HG02852 (cell line): Measurements from ENCODE around the gene DPP10.

Experiments used
- ATAC-seq: cut with Tn5 transposase; IDR thresholded peaks from one replicate; pipeline ENCODE4 v1.9.1; 2021; ENCODE audit warnings: mild to moderate bottlenecking, moderate library complexity; ENCODE audit not compliant: unreplicated experiment

Gene DPP10

GRCh38 chr2:115201386-115201785 lies 758.9 kb downstream of the DPP10 start:
- ATAC-seq: no peak

- ATAC-seq: no peak
Measured at GRCh38 chr2:115208493-115209164, 766.2 kb downstream of the DPP10 start.

GRCh38 chr2:115214050-115214449 lies 771.6 kb downstream of the DPP10 start:
- no peak for ATAC-seq

GRCh38 chr2:115219296-115219695 lies 776.9 kb downstream of the DPP10 start:
- ATAC-seq: no peak

- ATAC-seq: no peak
Measured at GRCh38 chr2:115234186-115234585, 791.7 kb downstream of the DPP10 start.

GRCh38 chr2:115234737-115235136 lies 792.3 kb downstream of the DPP10 start:
- no peak for ATAC-seq

GRCh38 chr2:115248066-115248465 lies 805.6 kb downstream of the DPP10 start:
- no peak for ATAC-seq

GRCh38 chr2:115277366-115277765 lies 834.9 kb downstream of the DPP10 start:
- ATAC-seq: no peak

- no peak for ATAC-seq
Measured at GRCh38 chr2:115285416-115285815, 843.0 kb downstream of the DPP10 start.

- no peak for ATAC-seq
Measured at GRCh38 chr2:115290478-115290877, 848.0 kb downstream of the DPP10 start.

GRCh38 chr2:115292742-115293141 lies 850.3 kb downstream of the DPP10 start:
- no peak for ATAC-seq

GRCh38 chr2:115294999-115295398 lies 852.6 kb downstream of the DPP10 start:
- ATAC-seq: no peak

GRCh38 chr2:115297056-115297455 lies 854.6 kb downstream of the DPP10 start:
- ATAC-seq: no peak

- no peak for ATAC-seq
Measured at GRCh38 chr2:115299199-115299598, 856.8 kb downstream of the DPP10 start.

- ATAC-seq: no peak
Measured at GRCh38 chr2:115305712-115306111, 863.3 kb downstream of the DPP10 start.

- ATAC-seq: no peak
Measured at GRCh38 chr2:115314119-115314518, 871.7 kb downstream of the DPP10 start.

GRCh38 chr2:115327061-115327460 lies 884.6 kb downstream of the DPP10 start:
- ATAC-seq: no peak

- ATAC-seq: no peak
Measured at GRCh38 chr2:115359550-115359949, 917.1 kb downstream of the DPP10 start.

GRCh38 chr2:115364093-115364492 lies 921.7 kb downstream of the DPP10 start:
- ATAC-seq: no peak

- no peak for ATAC-seq
Measured at GRCh38 chr2:115369400-115369799, 927.0 kb downstream of the DPP10 start.

GRCh38 chr2:115374981-115375380 lies 932.5 kb downstream of the DPP10 start:
- ATAC-seq: no peak

GRCh38 chr2:115384399-115384798 lies 942.0 kb downstream of the DPP10 start:
- no peak for ATAC-seq

- ATAC-seq: no peak
Measured at GRCh38 chr2:115386465-115386864, 944.0 kb downstream of the DPP10 start.
